HUES64 (cell line): ENCODE results near the gene WDR90.

ENCODE experiments used
- H3K27ac ChIP-seq: 2 replicates; pipeline ENCODE4 v1.7.0; 2013; ENCODE audit warnings: low read depth, low read length, inconsistent platforms
- H3K27me3 ChIP-seq: 2 replicates; pipeline ENCODE4 v1.6.1; 2013; ENCODE audit warnings: mild to moderate bottlenecking, low read length; ENCODE audit not compliant: insufficient read depth
- H3K36me3 ChIP-seq: 2 replicates; pipeline ENCODE4 v1.6.1; 2013; ENCODE audit warnings: mild to moderate bottlenecking, low read length; ENCODE audit not compliant: insufficient read depth
- H3K4me1 ChIP-seq: 2 replicates; pipeline ENCODE4 v1.6.1; 2013; ENCODE audit warnings: mild to moderate bottlenecking, low read length, moderate library complexity; ENCODE audit not compliant: insufficient read depth
- H3K4me3 ChIP-seq: 2 replicates; pipeline ENCODE4 v1.5.1; 2013; ENCODE audit warnings: mild to moderate bottlenecking, low read length, moderate library complexity
- H3K9ac ChIP-seq: 2 replicates; pipeline ENCODE4 v1.6.1; 2013; ENCODE audit warnings: mild to moderate bottlenecking, low read depth, low read length
- H3K9me3 ChIP-seq: 2 replicates; pipeline ENCODE4 v1.6.1; 2013; ENCODE audit warnings: low read depth, low read length; ENCODE audit not compliant: insufficient read depth
- WGBS: fragments of 150-250, 120-280 bp; methylation state at CpG from one replicate; pipeline ENCODE4 v1.1.7; 2013; ENCODE audit warnings: missing lambda C conversion rate; 5-methylcytosine and 5-hydroxymethylcytosine counted together

WDR90 gene

GRCh38 chr16:617855-618254 is 31.3 kb upstream of the WDR90 start:
- H3K9me3 ChIP-seq = no peaks in the 10 kb centered on the region
- no peak overlapping the region for H3K27ac ChIP-seq
- H3K4me3 ChIP-seq = no peak overlapping the region
- no peaks in the 10 kb centered on the region for H3K27me3 ChIP-seq
- H3K36me3 ChIP-seq = no peaks in the 10 kb centered on the region
- 94% methylated on average over 16 of the region's 16 CpGs for WGBS
- H3K9ac ChIP-seq = no peak overlapping the region
- no peaks in the 10 kb centered on the region for H3K4me1 ChIP-seq

- H3K4me3 ChIP-seq = no peak overlapping the region
- H3K36me3 ChIP-seq = no peaks in the 10 kb centered on the region
- H3K27me3 ChIP-seq = no peaks in the 10 kb centered on the region
- H3K27ac ChIP-seq = no peak overlapping the region
- H3K4me1 ChIP-seq = no peaks in the 10 kb centered on the region
- 94% methylated on average over 20 of the region's 20 CpGs for WGBS
- H3K9me3 ChIP-seq = no peaks in the 10 kb centered on the region
- no peak overlapping the region for H3K9ac ChIP-seq
These were observed 29.6 kb upstream of the WDR90 start for GRCh38 chr16:619476-620100.

GRCh38 chr16:620700-621525 is 28.3 kb upstream of the WDR90 start:
- Histone ChIP-seq H3K36me3 (no peaks in the 10 kb centered on the region), H3K27ac (no peak overlapping the region), H3K9ac (no peak overlapping the region), H3K9me3 (no peaks in the 10 kb centered on the region), H3K4me3 (no peak overlapping the region), H3K27me3 (no peaks in the 10 kb centered on the region), H3K4me1 (no peaks in the 10 kb centered on the region)
- WGBS = 94% methylated on average over 41 of the region's 41 CpGs

GRCh38 chr16:621526-622105 is 27.5 kb upstream of the WDR90 start:
- H3K27ac ChIP-seq = no peak overlapping the region
- no peaks in the 10 kb centered on the region for H3K9me3 ChIP-seq
- no peaks in the 10 kb centered on the region for H3K27me3 ChIP-seq
- 0 out of 2 replicates have a peak, but pooled peaks cover 4% of the 10 kb centered on the region for H3K36me3 ChIP-seq
- WGBS = 89% methylated on average over 21 of the region's 21 CpGs
- no peak overlapping the region for H3K9ac ChIP-seq
- H3K4me1 ChIP-seq = no peaks in the 10 kb centered on the region
- H3K4me3 ChIP-seq = no peak overlapping the region

GRCh38 chr16:622920-623280 is 26.3 kb upstream of the WDR90 start:
- 0 out of 2 replicates have a peak overlapping the region, but pooled peaks have one; percentile 22 for H3K9ac ChIP-seq
- peaks cover 8% of the 10 kb centered on the region; the same call in 1 of the 2 replicates for H3K36me3 ChIP-seq
- no peaks in the 10 kb centered on the region for H3K27me3 ChIP-seq
- whole genome bisulfite sequencing = 82% methylated on average over 17 of the region's 17 CpGs
- no peaks in the 10 kb centered on the region for H3K9me3 ChIP-seq
- no peaks in the 10 kb centered on the region for H3K4me1 ChIP-seq
- H3K4me3 ChIP-seq = no peak overlapping the region
- H3K27ac ChIP-seq = 0 out of 2 replicates have a peak overlapping the region, but pooled peaks have one; percentile 25

- H3K4me3 ChIP-seq = no peak overlapping the region
- no peak overlapping the region for H3K27ac ChIP-seq
- H3K9me3 ChIP-seq = no peaks in the 10 kb centered on the region
- H3K36me3 ChIP-seq = peaks cover 8% of the 10 kb centered on the region; the same call in 1 of the 2 replicates
- no peaks in the 10 kb centered on the region for H3K27me3 ChIP-seq
- 89% methylated on average over 10 of the region's 10 CpGs for WGBS
- no peak overlapping the region for H3K9ac ChIP-seq
- peaks cover 7% of the 10 kb centered on the region for H3K4me1 ChIP-seq
These were observed 24.6 kb upstream of the WDR90 start for GRCh38 chr16:624526-625070.

- WGBS = 94% methylated on average over 37 of the region's 37 CpGs
- Histone ChIP-seq H3K36me3 (peaks cover 8% of the 10 kb centered on the region; the same call in 1 of the 2 replicates), H3K4me1 (peaks cover 13% of the 10 kb centered on the region), H3K4me3 (no peak overlapping the region), H3K27me3 (no peaks in the 10 kb centered on the region), H3K9ac (no peak overlapping the region), H3K27ac (no peak overlapping the region), H3K9me3 (no peaks in the 10 kb centered on the region)
These were observed 23.8 kb upstream of the WDR90 start for GRCh38 chr16:625117-625976.

- Histone ChIP-seq H3K27me3 (no peaks in the 10 kb centered on the region), H3K27ac (no peak overlapping the region), H3K9me3 (no peaks in the 10 kb centered on the region), H3K9ac (no peak overlapping the region), H3K36me3 (peaks cover 8% of the 10 kb centered on the region; the same call in 1 of the 2 replicates), H3K4me1 (peaks cover 15% of the 10 kb centered on the region), H3K4me3 (no peak overlapping the region)
- WGBS = 95% methylated on average over 35 of the region's 35 CpGs
These were observed 23.0 kb upstream of the WDR90 start for GRCh38 chr16:625977-626765.

- WGBS = 88% methylated on average over 29 of the region's 29 CpGs
- peaks cover 15% of the 10 kb centered on the region for H3K4me1 ChIP-seq
- H3K9ac ChIP-seq = no peak overlapping the region
- peaks cover 8% of the 10 kb centered on the region; the same call in 1 of the 2 replicates for H3K36me3 ChIP-seq
- no peak overlapping the region for H3K27ac ChIP-seq
- no peak overlapping the region for H3K4me3 ChIP-seq
- H3K27me3 ChIP-seq = no peaks in the 10 kb centered on the region
- H3K9me3 ChIP-seq = no peaks in the 10 kb centered on the region
These were observed 22.2 kb upstream of the WDR90 start for GRCh38 chr16:626787-627453.
